ENCODE measurements around the gene TRIP6. TPM values are rescaled to one million over a fixed set of nuclear protein-coding genes. Genes with fewer than 3 reads are reported as not detected.

TRIP6 gene
- total RNA-seq, 4 donors from 2014 or later = 71.8 to 88.7 (median 81.0) TPM

- intact Hi-C loops (cut with DNase I; ENCODE audit: low total_unique reads) = loop anchor here (10.0 kb wide), 2 partner anchors 295 to 395 kb away; partner anchors contain the start of gene SPACDR
- DNase-seq (ENCODE audit: low spot score in 2 of 2) = no peak
- no peak overlapping the region for H3K4me3 ChIP-seq (ENCODE audit: low read depth, poor library complexity, severe bottlenecking)
- 88 to 90% methylated on average over 15 of the region's 15 CpGs for WGBS, 2 donors
- no peak for TF ChIP-seq POLR2A (IDR thresholded peaks at IDR 0.05)
- TF ChIP-seq CTCF (IDR thresholded peaks at IDR 0.05) = no peak
Observed at GRCh38 chr7:100859856-100860255, 7.3 kb upstream of the TRIP6 start.

- no peak overlapping the region for H3K4me3 ChIP-seq (ENCODE audit: low read depth, poor library complexity, severe bottlenecking)
- intact Hi-C loops (cut with DNase I; ENCODE audit: low total_unique reads) = no loop called here
- no peak for DNase-seq (ENCODE audit: low spot score in 2 of 2)
- TF ChIP-seq CTCF (IDR thresholded peaks at IDR 0.05) (no peak), POLR2A (IDR thresholded peaks at IDR 0.05) (no peak)
- WGBS, 2 donors = 86 to 92% methylated on average over 15 to 16 of the region's 18 CpGs
Observed at GRCh38 chr7:100860702-100861615, 6.2 kb upstream of the TRIP6 start.

GRCh38 chr7:100861616-100861985 is 5.6 kb upstream of the TRIP6 start:
- DNase-seq (ENCODE audit: low spot score in 2 of 2) = no peak
- H3K4me3 ChIP-seq (ENCODE audit: low read depth, poor library complexity, severe bottlenecking) = no peak overlapping the region
- intact Hi-C loops (cut with DNase I; ENCODE audit: low total_unique reads) = no loop called here
- TF ChIP-seq POLR2A (IDR thresholded peaks at IDR 0.05) (no peak), CTCF (IDR thresholded peaks at IDR 0.05) (no peak)
- 95 to 97% methylated on average over 14 of the region's 14 CpGs for WGBS, 2 donors

- TF ChIP-seq POLR2A (IDR thresholded peaks at IDR 0.05) = no peak
- TF ChIP-seq CTCF (IDR thresholded peaks at IDR 0.05) = no peak
- intact Hi-C loops (cut with DNase I; ENCODE audit: low total_unique reads) = no loop called here
- WGBS, 2 donors = 80 to 82% methylated on average over 10 of the region's 10 CpGs
- DNase-seq (ENCODE audit: low spot score in 2 of 2) = no peak
- H3K4me3 ChIP-seq (ENCODE audit: low read depth, poor library complexity, severe bottlenecking) = no peak overlapping the region
Observed at GRCh38 chr7:100863406-100863950, 3.7 kb upstream of the TRIP6 start.

GRCh38 chr7:100864263-100864845 is 2.8 kb upstream of the TRIP6 start:
- no peak for DNase-seq (ENCODE audit: low spot score in 2 of 2)
- intact Hi-C loops (cut with DNase I; ENCODE audit: low total_unique reads) = no loop called here
- H3K4me3 ChIP-seq (ENCODE audit: low read depth, poor library complexity, severe bottlenecking) = no peak overlapping the region
- TF ChIP-seq POLR2A (IDR thresholded peaks at IDR 0.05) (no peak), CTCF (IDR thresholded peaks at IDR 0.05) (no peak)
- 89 to 91% methylated on average over 12 of the region's 12 CpGs for WGBS, 2 donors
